Neural cell (in vitro differentiated cells): ENCODE data around the gene PRRT1. TPM values are rescaled to one million over a fixed set of nuclear protein-coding genes. Genes with fewer than 3 reads are reported as not detected.

Experiments used
- H2AFZ ChIP-seq: fragments of 200-600, 300-800 bp; sonication (generic), shearing (Covaris generic); 2 replicates; pipeline ENCODE4 v1.6.0; 2014; ENCODE audit warnings: low read depth, mild to moderate bottlenecking, antibody characterized with exemption, low read length, moderate library complexity
- H3F3A ChIP-seq: fragments of 200-600 bp; shearing (Covaris generic); 2 replicates; pipeline ENCODE4 v1.6.1; 2016; ENCODE audit warnings: mild to moderate bottlenecking, moderate library complexity, mixed read lengths, antibody characterized with exemption, low read length; ENCODE audit not compliant: insufficient read depth, poor library complexity, severe bottlenecking
- H3K27ac ChIP-seq: fragments of 200-600, 300-800 bp; sonication (generic), shearing (Covaris generic); 2 replicates; pipeline ENCODE4 v1.5.1; 2014; ENCODE audit warnings: mild to moderate bottlenecking, low read length, moderate library complexity
- H3K27me3 ChIP-seq: fragments of 300-800, 200-600 bp; sonication (generic), shearing (Covaris generic); 2 replicates; pipeline ENCODE4 v1.6.0; 2014; ENCODE audit warnings: mild to moderate bottlenecking, low read depth, low read length, moderate library complexity; ENCODE audit not compliant: insufficient read depth
- H3K36me3 ChIP-seq: fragments of 300-800, 200-600 bp; sonication (generic), shearing (Covaris generic); 2 replicates; pipeline ENCODE4 v1.5.1; 2014; ENCODE audit warnings: mild to moderate bottlenecking, antibody characterized with exemption, low read length, moderate library complexity; ENCODE audit not compliant: insufficient read depth
- H3K4me2 ChIP-seq: fragments of 300-800, 200-600 bp; sonication (generic), shearing (Covaris generic); 2 replicates; pipeline ENCODE4 v1.6.0; 2014; ENCODE audit warnings: mild to moderate bottlenecking, low read length
- H3K4me3 ChIP-seq: fragments of 300-800, 200-600 bp; sonication (generic), shearing (Covaris generic); 2 replicates; pipeline ENCODE4 v1.5.1; 2014; ENCODE audit warnings: mild to moderate bottlenecking, low read length, moderate library complexity
- H3K79me2 ChIP-seq: fragments of 200-600 bp; shearing (Covaris generic); replicated peaks from 2 replicates; pipeline ENCODE4 v1.6.0; 2014; ENCODE audit warnings: mild to moderate bottlenecking, low read length, moderate library complexity; ENCODE audit not compliant: insufficient read depth
- H3K9ac ChIP-seq: fragments of 300-800, 200-600 bp; sonication (generic), shearing (Covaris generic); 2 replicates; pipeline ENCODE4 v1.6.1; 2016; ENCODE audit warnings: mild to moderate bottlenecking, low read length, mixed read lengths
- H3K9me2 ChIP-seq: fragments of 200-600 bp; shearing (Covaris generic); 2 replicates; pipeline ENCODE4 v1.6.1; 2016; ENCODE audit warnings: mild to moderate bottlenecking, low read length, mixed read lengths; ENCODE audit not compliant: insufficient read depth
- H3K9me3 ChIP-seq: fragments of 200-600, 300-800 bp; sonication (generic), shearing (Covaris generic); 2 replicates; pipeline ENCODE4 v1.6.1; 2016; ENCODE audit warnings: mild to moderate bottlenecking, mixed run types, low read length, moderate library complexity, mixed read lengths
- H4K20me1 ChIP-seq: fragments of 200-600 bp; shearing (Covaris generic); 2 replicates; pipeline ENCODE4 v1.6.1; 2016; ENCODE audit warnings: mild to moderate bottlenecking, mixed run types; ENCODE audit not compliant: insufficient read depth
- EP300 ChIP-seq: fragments of 450-650 bp; conservative IDR thresholded peaks from 2 replicates; pipeline ENCODE4 v1.6.1; 2014; ENCODE audit warnings: antibody characterized with exemption, mild to moderate bottlenecking, moderate library complexity; ENCODE audit not compliant: poor library complexity, severe bottlenecking
- EZH2 ChIP-seq: fragments of 200-600, 300-800 bp; shearing (Covaris generic), sonication (generic); IDR thresholded peaks from 2 replicates; pipeline ENCODE4 v1.6.1; 2014; ENCODE audit warnings: antibody characterized with exemption, low read length, borderline replicate concordance, mild to moderate bottlenecking; ENCODE audit not compliant: insufficient read depth, poor library complexity, severe bottlenecking
- MXI1 ChIP-seq: fragments of 450-650 bp; conservative IDR thresholded peaks from 2 replicates; pipeline ENCODE4 v1.6.1; 2014; ENCODE audit warnings: antibody characterized with exemption, mild to moderate bottlenecking; ENCODE audit not compliant: poor library complexity, severe bottlenecking
- POLR2AphosphoS5 ChIP-seq: IDR thresholded peaks from 2 replicates; pipeline ENCODE4 v1.6.1; 2012
- RAD21 ChIP-seq: fragments of 450-650 bp; conservative IDR thresholded peaks from 2 replicates; pipeline ENCODE4 v1.6.1; 2014; ENCODE audit warnings: antibody characterized with exemption, mild to moderate bottlenecking, moderate library complexity
- REST ChIP-seq: IDR thresholded peaks from 2 replicates; pipeline ENCODE4 v1.6.1; 2012; ENCODE audit warnings: borderline replicate concordance
- SMC3 ChIP-seq: fragments of 450-650 bp; conservative IDR thresholded peaks from 2 replicates; pipeline ENCODE4 v1.6.1; 2014; ENCODE audit warnings: antibody characterized with exemption, mild to moderate bottlenecking, moderate library complexity; ENCODE audit not compliant: poor library complexity
- TAF1 ChIP-seq: IDR thresholded peaks from 2 replicates; pipeline ENCODE4 v1.6.1; 2012; ENCODE audit warnings: low read depth
- polyA plus RNA-seq: library from polyadenylated mRNA; depleted of rRNA; stranded (reverse); fragments of >200 nt; gene quantifications from 2 replicates; pipeline ENCODE4 v1.2.3, GENCODE V29; 2014
- TF ChIP-seq, protein P1 (sequence below): fragments of 450-650 bp; IDR thresholded peaks from 2 replicates; pipeline ENCODE4 v1.5.1; 2014; ENCODE audit warnings: antibody characterized with exemption, mild to moderate bottlenecking, moderate library complexity; ENCODE audit not compliant: poor library complexity, severe bottlenecking

PRRT1 gene
- polyA plus RNA-seq, 1 donor from 2014 or later = 0.22 TPM

GRCh38 chr6:32198866-32199265 is 47.1 kb upstream of the PRRT1 start:
- Histone ChIP-seq H3K9ac (no peak overlapping the region), H3K27me3 (no peaks in the 10 kb centered on the region), H3K9me2 (no peaks in the 10 kb centered on the region), H4K20me1 (no peaks in the 10 kb centered on the region), H2AFZ (no peak overlapping the region), H3K79me2 (no peaks in the 10 kb centered on the region), H3K4me2 (no peak overlapping the region), H3K36me3 (no peaks in the 10 kb centered on the region), H3K4me3 (no peak overlapping the region), H3K9me3 (no peaks in the 10 kb centered on the region), H3F3A (peaks cover 5% of the 10 kb centered on the region), H3K27ac (no peak overlapping the region)
- TF ChIP-seq TAF1 = no peak
- no peak for TF ChIP-seq POLR2AphosphoS5
- TF ChIP-seq, protein P1, sequence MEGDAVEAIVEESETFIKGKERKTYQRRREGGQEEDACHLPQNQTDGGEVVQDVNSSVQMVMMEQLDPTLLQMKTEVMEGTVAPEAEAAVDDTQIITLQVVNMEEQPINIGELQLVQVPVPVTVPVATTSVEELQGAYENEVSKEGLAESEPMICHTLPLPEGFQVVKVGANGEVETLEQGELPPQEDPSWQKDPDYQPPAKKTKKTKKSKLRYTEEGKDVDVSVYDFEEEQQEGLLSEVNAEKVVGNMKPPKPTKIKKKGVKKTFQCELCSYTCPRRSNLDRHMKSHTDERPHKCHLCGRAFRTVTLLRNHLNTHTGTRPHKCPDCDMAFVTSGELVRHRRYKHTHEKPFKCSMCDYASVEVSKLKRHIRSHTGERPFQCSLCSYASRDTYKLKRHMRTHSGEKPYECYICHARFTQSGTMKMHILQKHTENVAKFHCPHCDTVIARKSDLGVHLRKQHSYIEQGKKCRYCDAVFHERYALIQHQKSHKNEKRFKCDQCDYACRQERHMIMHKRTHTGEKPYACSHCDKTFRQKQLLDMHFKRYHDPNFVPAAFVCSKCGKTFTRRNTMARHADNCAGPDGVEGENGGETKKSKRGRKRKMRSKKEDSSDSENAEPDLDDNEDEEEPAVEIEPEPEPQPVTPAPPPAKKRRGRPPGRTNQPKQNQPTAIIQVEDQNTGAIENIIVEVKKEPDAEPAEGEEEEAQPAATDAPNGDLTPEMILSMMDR = no peak
- no peak for TF ChIP-seq EP300
- no peak for TF ChIP-seq MXI1
- no peak for TF ChIP-seq REST
- TF ChIP-seq RAD21 = no peak
- no peak for TF ChIP-seq SMC3

GRCh38 chr6:32198345-32198696 is 46.6 kb upstream of the PRRT1 start:
- TF ChIP-seq POLR2AphosphoS5 (no peak), REST (no peak), EP300 (no peak), RAD21 (no peak), TAF1 (no peak), EZH2 (no peak), MXI1 (no peak), SMC3 (no peak)
- TF ChIP-seq, protein P1 = no peak
- Histone ChIP-seq H3K9me3 (no peaks in the 10 kb centered on the region), H3K9me2 (no peaks in the 10 kb centered on the region), H3K4me3 (no peak overlapping the region), H4K20me1 (no peaks in the 10 kb centered on the region), H3K36me3 (no peaks in the 10 kb centered on the region), H2AFZ (no peak overlapping the region), H3K4me2 (no peak overlapping the region), H3F3A (peaks cover 5% of the 10 kb centered on the region), H3K79me2 (no peaks in the 10 kb centered on the region), H3K27ac (no peak overlapping the region), H3K27me3 (no peaks in the 10 kb centered on the region), H3K9ac (no peak overlapping the region)
